GM12872 (cell line): ENCODE data around the gene RBM33.

Experiments used
- TF ChIP-seq, protein P1 (sequence below): IDR thresholded peaks from 3 replicates; pipeline ENCODE4 v1.5.1; 2011; ENCODE audit warnings: low read depth, mild to moderate bottlenecking, low read length, moderate library complexity; ENCODE audit not compliant: insufficient read depth

The RBM33 gene

DNA sequence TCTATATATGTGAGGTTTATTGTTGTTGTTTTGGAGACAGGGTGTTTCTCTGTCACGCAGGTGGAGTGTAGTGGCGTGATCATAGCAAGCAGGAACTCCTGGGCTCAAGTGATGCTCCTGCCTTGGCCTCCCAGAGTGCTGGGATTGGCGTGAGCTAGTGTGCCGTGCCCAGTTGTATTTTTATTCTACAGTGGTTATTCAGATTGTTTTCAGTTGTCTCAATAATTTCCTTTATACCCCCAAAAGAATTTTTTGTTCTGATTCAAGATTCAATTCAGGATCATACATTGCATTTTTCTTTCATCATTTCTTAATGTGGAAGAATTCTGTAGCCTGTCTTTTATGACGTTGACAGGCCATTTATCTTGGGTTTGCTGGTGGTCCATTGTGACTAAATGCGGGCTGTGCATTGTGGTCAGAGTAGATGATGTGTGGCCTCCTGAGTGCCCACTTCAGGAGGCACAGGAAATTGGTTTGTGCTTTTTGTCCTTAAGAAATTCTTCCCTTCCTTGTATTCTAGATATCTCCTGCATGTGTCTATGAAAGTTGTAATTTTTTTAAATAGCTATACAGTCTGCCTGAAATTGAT lies 22.9 kb downstream of the RBM33 start:
- TF ChIP-seq, protein P1, sequence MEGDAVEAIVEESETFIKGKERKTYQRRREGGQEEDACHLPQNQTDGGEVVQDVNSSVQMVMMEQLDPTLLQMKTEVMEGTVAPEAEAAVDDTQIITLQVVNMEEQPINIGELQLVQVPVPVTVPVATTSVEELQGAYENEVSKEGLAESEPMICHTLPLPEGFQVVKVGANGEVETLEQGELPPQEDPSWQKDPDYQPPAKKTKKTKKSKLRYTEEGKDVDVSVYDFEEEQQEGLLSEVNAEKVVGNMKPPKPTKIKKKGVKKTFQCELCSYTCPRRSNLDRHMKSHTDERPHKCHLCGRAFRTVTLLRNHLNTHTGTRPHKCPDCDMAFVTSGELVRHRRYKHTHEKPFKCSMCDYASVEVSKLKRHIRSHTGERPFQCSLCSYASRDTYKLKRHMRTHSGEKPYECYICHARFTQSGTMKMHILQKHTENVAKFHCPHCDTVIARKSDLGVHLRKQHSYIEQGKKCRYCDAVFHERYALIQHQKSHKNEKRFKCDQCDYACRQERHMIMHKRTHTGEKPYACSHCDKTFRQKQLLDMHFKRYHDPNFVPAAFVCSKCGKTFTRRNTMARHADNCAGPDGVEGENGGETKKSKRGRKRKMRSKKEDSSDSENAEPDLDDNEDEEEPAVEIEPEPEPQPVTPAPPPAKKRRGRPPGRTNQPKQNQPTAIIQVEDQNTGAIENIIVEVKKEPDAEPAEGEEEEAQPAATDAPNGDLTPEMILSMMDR: no peak

DNA sequence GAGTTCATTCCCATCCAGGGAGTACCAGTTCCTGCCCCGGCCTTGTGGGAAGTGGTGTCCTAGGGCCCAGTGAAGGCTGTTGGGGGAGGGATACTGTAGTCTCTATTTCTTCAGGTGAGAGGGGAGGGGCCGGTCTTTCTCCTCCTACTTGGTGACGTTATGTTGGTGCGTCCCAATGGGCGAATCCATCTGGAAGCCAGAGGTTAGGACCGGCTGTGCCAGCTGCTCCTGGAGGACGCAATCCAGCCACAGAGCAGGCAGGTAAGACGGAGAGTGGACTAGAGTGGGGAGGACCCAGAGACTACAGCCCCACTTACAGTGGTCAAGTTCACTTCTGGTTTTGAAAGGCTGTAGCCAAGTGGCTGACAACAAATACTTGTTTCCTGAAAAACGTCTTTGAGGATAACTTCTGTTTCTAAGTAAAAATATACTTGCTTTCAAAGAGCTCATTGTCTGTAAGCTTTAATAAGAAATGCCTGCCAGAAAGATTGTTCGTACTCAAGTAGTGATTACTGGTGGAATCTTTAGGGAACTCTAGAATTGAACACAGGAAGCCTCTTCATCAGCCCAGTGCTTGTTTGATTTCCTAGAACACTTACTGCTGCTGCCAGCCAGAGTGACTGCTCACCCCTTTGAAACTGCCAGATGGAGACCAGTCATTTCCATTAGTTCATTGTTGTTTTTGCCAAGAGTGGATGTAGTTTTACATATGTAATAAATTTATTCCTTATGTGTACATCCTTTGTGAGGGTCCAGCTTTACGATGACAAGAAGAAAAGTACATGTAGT lies 25.4 kb downstream of the RBM33 start:
- TF ChIP-seq, protein P1: no peak

DNA sequence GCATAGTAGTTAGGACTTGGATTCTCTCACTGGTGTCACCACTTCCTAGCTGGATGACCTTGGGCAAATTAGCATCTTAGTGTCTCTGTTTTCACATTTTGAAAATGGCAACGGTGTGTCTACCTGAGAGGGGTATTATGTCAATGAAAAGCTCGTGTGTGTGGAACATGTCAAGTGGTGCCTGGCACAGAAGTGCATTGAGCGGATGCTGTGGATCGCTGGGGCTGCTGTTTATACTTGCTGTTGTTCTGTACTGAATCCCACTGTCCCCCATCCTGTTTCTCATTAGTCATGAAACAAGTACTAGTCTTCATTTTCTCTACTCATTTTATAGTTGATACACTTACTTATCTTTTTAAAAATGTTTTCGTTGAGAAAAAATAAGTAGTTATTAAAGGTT lies 26.1 kb downstream of the RBM33 start:
- TF ChIP-seq, protein P1: no peak

DNA sequence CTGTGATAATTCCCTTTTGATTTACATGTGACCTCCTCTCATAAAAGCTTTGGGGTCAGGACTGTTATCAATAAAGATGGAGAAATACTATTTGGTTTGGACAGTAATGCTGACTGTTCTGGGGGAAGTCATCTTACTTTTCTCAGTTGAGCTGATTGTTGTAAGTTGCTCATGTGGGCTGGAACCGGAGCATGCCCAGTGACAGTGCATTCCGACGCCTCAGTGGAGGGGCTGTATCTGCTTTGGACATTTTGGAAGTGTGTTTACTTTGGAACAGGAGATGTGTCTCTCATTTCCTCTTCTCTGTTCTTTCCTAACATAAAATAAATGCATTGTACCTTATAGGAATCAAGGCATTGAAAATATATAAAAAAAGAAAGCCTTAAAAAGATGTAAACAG lies 30.1 kb downstream of the RBM33 start:
- TF ChIP-seq, protein P1: no peak

DNA sequence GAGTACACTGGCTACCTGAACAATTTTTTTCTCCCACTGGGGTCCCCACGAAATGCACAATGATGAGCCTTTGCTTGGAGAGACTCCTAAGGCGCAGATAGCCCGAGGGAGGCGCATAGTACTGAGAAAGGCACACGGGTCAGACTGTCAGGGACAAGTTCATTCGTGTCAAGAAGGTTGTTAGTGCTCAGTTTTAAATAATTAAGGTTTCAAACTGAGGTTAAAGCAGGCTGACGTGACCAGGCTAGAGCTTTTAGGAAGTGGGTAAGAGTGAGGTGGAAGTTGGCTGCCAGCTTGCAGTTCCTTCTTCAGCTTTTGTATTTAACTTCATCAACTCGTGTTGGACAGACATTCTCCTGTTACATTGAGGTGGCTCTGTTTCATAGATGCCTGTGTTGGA lies 31.6 kb downstream of the RBM33 start:
- TF ChIP-seq, protein P1: no peak

DNA sequence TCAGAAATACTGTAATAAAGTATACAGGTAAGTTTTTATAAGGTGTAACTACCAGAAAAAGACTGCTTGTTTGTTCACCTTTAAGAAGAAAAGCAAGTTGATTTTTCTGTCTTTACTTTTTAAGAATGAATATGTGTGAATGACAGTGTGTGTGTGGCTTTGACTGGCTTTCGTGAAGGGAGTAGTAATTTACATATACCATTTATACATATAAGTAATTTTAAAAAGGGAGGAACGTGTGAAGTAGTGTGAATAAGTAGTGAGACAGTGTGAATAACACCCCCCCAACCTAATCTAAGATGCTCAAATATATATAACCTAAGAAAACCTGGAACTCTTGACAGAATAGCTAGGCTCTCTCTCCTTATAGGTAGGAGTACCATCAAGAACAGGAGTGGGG lies 33.2 kb downstream of the RBM33 start:
- TF ChIP-seq, protein P1: no peak

DNA sequence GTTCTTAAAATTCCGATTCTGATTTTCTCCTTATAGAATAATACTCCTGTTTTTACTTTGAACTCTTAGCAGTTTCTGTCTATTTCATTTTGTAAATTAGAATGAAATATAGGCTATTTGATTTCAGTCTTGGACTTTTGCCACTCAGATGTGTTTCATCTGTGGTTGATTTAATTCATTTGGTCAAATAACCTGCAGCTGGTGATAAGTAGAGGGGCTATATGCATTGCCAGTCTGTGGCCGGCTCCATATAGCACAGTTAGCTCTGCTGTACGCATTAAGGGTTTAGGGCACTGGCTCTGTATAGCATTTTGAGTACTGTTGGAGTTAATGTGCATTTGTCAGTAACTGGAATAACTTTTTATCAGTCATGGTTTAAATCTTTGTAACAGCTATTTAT lies 35.7 kb downstream of the RBM33 start:
- TF ChIP-seq, protein P1: no peak
